Activated CD4-positive, alpha-beta T cell treated with anti-CD3 and anti-CD28 coated beads, Interleukin-2, amount 10 ng/mL, durations not matched to agents 7 days and 5 days (primary cell): ENCODE results near the gene EHMT2. TPM values are rescaled to one million over a fixed set of nuclear protein-coding genes. Genes with fewer than 3 reads are reported as not detected.
"Not testable (repeated sequence)": the region's sequence is repeated elsewhere in the genome, so short reads cannot be mapped to it uniquely, and the experiment has no call there.

Experiments used
- CTCF ChIA-PET: fragments of 350-600 bp; sonication (Branson Sonifier 250); formaldehyde crosslinking; loops from one replicate; lab custom pipeline; 2021; ENCODE audit warnings: antibody characterized with exemption; lab: Charles Lee
- POLR2A ChIA-PET: fragments of 350-600 bp; sonication (Branson Sonifier 250); formaldehyde crosslinking; loops from one replicate; lab custom pipeline; 2021; ENCODE audit warnings: antibody characterized with exemption; lab: Charles Lee
- DNase-seq: peaks from one replicate; pipeline ENCODE4 v3.0.0-alpha.2; 2020
- H3K27ac Mint-ChIP-seq: one replicate; pipeline ENCODE4 v1.8.0; 2021; ENCODE audit warnings: mild to moderate bottlenecking, moderate library complexity, mixed read lengths
- H3K27me3 Mint-ChIP-seq: one replicate; pipeline ENCODE4 v1.8.0; 2021; ENCODE audit warnings: mixed read lengths
- H3K36me3 Mint-ChIP-seq: one replicate; pipeline ENCODE4 v1.8.0; 2021; ENCODE audit warnings: low read depth, mixed read lengths
- H3K4me1 Mint-ChIP-seq: one replicate; pipeline ENCODE4 v1.8.0; 2021; ENCODE audit warnings: mixed read lengths
- H3K4me3 Mint-ChIP-seq: one replicate; pipeline ENCODE4 v1.8.0; 2021; ENCODE audit warnings: mild to moderate bottlenecking, moderate library complexity, mixed read lengths
- H3K9me3 Mint-ChIP-seq: one replicate; pipeline ENCODE4 v1.8.0; 2021; ENCODE audit warnings: mixed read lengths
- total RNA-seq, 2 experiments: library from RNA; stranded (reverse); gene quantifications; one replicate each; pipeline ENCODE4 v1.2.3, GENCODE V29; 2021

EHMT2 gene
- 10 to 100 TPM; 70.4 to 71.6 TPM for total RNA-seq

- Mint-ChIP-seq H3K27ac (peak within 1 kb of the TSS; percentile 90), H3K9me3 (no peaks in the 10 kb centered on the region), H3K4me1 (peaks cover 42% of the 10 kb centered on the region), H3K36me3 (peaks cover 17% of the 10 kb centered on the region), H3K4me3 (peak within 1 kb of the TSS; percentile 88), H3K27me3 (no peaks in the 10 kb centered on the region)
- ChIA-PET POLR2A (interaction anchor here (1.2 kb wide), 1 partner anchor 54 kb away, joined by 3 read pairs; no protein-coding TSS in a partner anchor), CTCF (interaction anchor here (0.6 to 2.9 kb wide), 13 partner anchors 10 to 1271 kb away, joined by 3 to 11 read pairs (median 3); partner anchors contain the start of genes ATAT1, GPANK1 and NEU1)
- DNase-seq = peak; percentile 87
These were observed at the start of gene EHMT2 for GRCh38 chr6:31897612-31898382. EHMT2 (minus strand) TSS chr6:31897698; CDS start chr6:31897677, 21 bp downstream.

- H3K27ac Mint-ChIP-seq = no peak overlapping the region
- H3K9me3 Mint-ChIP-seq = no peaks in the 10 kb centered on the region
- CTCF ChIA-PET = interaction anchor here (1.1 kb wide), 1 partner anchor 12 kb away, joined by 3 read pairs; the partner anchor contains the start of gene SKIC2
- no peak overlapping the region for H3K4me3 Mint-ChIP-seq
- no peaks in the 10 kb centered on the region for H3K4me1 Mint-ChIP-seq
- H3K27me3 Mint-ChIP-seq = peaks cover 2% of the 10 kb centered on the region
- no peak for DNase-seq
- POLR2A ChIA-PET = no interaction called here
- H3K36me3 Mint-ChIP-seq = peaks cover 3% of the 10 kb centered on the region
These were observed 49.7 kb upstream of the EHMT2 start for GRCh38 chr6:31947070-31947675.

DNA sequence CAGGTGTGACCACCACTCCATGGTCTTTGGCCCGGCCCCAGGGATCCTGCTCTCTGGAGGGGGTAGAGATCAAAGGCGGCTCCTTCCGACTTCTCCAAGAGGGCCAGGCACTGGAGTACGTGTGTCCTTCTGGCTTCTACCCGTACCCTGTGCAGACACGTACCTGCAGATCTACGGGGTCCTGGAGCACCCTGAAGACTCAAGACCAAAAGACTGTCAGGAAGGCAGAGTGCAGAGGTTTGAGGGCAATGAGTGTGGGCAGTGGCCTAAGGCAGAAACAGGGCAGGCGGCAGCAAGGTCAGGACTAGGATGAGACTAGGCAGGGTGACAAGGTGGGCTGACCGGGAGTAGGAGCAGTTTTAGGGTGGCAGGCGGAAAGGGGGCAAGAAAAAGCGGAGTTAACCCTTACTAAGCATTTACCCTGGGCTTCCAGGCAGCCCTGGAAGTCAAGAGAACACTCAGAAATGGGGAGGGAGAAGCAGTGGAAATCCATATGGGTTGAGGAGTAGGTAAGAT is 48.9 kb upstream of the EHMT2 start:
- H3K4me3 Mint-ChIP-seq = no peak overlapping the region
- H3K27me3 Mint-ChIP-seq = peaks cover 2% of the 10 kb centered on the region
- ChIA-PET POLR2A (no interaction called here), CTCF (no interaction called here)
- H3K9me3 Mint-ChIP-seq = no peaks in the 10 kb centered on the region
- no peak overlapping the region for H3K27ac Mint-ChIP-seq
- H3K36me3 Mint-ChIP-seq = peaks cover 3% of the 10 kb centered on the region
- H3K4me1 Mint-ChIP-seq = no peaks in the 10 kb centered on the region
- DNase-seq = no peak

DNA sequence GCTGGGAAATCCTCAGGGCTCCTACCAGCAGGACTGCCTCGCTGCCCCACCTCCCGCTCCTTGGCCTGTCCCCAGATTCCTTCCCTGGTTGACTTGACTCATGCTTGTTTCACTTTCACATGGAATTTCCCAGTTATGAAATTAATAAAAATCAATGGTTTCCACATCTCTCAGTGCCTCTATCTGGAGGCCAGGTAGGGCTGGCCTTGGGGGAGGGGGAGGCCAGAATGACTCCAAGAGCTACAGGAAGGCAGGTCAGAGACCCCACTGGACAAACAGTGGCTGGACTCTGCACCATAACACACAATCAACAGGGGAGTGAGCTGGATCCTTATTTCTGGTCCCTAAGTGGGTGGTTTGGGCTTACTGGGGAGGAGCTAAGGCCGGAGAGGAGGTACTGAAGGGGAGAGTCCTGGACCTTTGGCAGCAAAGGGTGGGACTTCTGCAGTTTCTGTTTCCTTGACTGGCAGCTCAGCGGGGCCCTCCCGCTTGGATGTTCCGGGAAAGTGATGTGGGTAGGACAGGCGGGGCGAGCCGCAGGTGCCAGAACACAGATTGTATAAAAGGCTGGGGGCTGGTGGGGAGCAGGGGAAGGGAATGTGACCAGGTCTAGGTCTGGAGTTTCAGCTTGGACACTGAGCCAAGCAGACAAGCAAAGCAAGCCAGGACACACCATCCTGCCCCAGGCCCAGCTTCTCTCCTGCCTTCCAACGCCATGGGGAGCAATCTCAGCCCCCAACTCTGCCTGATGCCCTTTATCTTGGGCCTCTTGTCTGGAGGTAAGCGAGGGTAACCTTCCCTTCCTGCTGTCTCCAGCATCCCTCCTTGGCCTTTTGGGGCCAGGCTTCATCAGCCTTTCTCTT is 48.2 kb upstream of the EHMT2 start, which contains the start of gene CFB:
CFB (plus strand) TSS at position 589 of the 863 bp plus-strand sequence; CDS start at position 716, 127 bp downstream.
- CTCF ChIA-PET = interaction anchor here (0.6 to 1.3 kb wide), 3 partner anchors 11 to 339 kb away, joined by 3 read pairs; partner anchors contain the start of gene ATF6B
- H3K4me1 Mint-ChIP-seq = no peaks in the 10 kb centered on the region
- DNase-seq = no peak
- H3K27ac Mint-ChIP-seq = no peak within 1 kb of the TSS
- POLR2A ChIA-PET = interaction anchor here (0.6 kb wide), 1 partner anchor 25 kb away, joined by 3 read pairs; no protein-coding TSS in a partner anchor
- peaks cover 4% of the 10 kb centered on the region for H3K27me3 Mint-ChIP-seq
- H3K4me3 Mint-ChIP-seq = no peak within 1 kb of the TSS
- H3K9me3 Mint-ChIP-seq = no peaks in the 10 kb centered on the region
- H3K36me3 Mint-ChIP-seq = peaks cover under 1% of the 10 kb centered on the region

DNA sequence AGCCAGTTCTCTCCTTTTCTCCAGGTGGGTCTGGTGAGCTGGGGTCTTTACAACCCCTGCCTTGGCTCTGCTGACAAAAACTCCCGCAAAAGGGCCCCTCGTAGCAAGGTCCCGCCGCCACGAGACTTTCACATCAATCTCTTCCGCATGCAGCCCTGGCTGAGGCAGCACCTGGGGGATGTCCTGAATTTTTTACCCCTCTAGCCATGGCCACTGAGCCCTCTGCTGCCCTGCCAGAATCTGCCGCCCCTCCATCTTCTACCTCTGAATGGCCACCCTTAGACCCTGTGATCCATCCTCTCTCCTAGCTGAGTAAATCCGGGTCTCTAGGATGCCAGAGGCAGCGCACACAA is 47.6 kb upstream of the EHMT2 start:
- Mint-ChIP-seq H3K4me3 (no peak overlapping the region), H3K27ac (no peak overlapping the region), H3K9me3 (no peaks in the 10 kb centered on the region), H3K36me3 (no peaks in the 10 kb centered on the region), H3K4me1 (no peaks in the 10 kb centered on the region), H3K27me3 (peaks cover 9% of the 10 kb centered on the region)
- ChIA-PET CTCF (interaction anchor here (0.6 to 1.3 kb wide), 3 partner anchors 11 to 339 kb away, joined by 3 read pairs; partner anchors contain the start of gene ATF6B), POLR2A (interaction anchor here (0.6 kb wide), 1 partner anchor 25 kb away, joined by 3 read pairs; no protein-coding TSS in a partner anchor)
- no peak for DNase-seq

- H3K36me3 Mint-ChIP-seq = no peaks in the 10 kb centered on the region
- CTCF ChIA-PET = interaction anchor here (0.5 to 3.0 kb wide), 3 partner anchors 8 to 19 kb away, joined by 3 to 9 read pairs (median 4); no protein-coding TSS in a partner anchor
- no peaks in the 10 kb centered on the region for H3K4me1 Mint-ChIP-seq
- no peak for DNase-seq
- no peak overlapping the region for H3K4me3 Mint-ChIP-seq
- H3K27ac Mint-ChIP-seq = no peak overlapping the region
- POLR2A ChIA-PET = no interaction called here
- peaks cover 9% of the 10 kb centered on the region for H3K27me3 Mint-ChIP-seq
- no peaks in the 10 kb centered on the region for H3K9me3 Mint-ChIP-seq
These were observed 46.2 kb upstream of the EHMT2 start for GRCh38 chr6:31943742-31944141.

GRCh38 chr6:31940256-31940664 is 42.8 kb upstream of the EHMT2 start:
- no peaks in the 10 kb centered on the region for H3K36me3 Mint-ChIP-seq
- ChIA-PET POLR2A (no interaction called here), CTCF (interaction anchor here (0.6 kb wide), 1 partner anchor 727 kb away, joined by 3 read pairs; no protein-coding TSS in a partner anchor)
- H3K27me3 Mint-ChIP-seq = peaks cover 9% of the 10 kb centered on the region
- no peak overlapping the region for H3K4me3 Mint-ChIP-seq
- H3K9me3 Mint-ChIP-seq = no peaks in the 10 kb centered on the region
- H3K4me1 Mint-ChIP-seq = no peaks in the 10 kb centered on the region
- DNase-seq = no peak
- H3K27ac Mint-ChIP-seq = no peak overlapping the region

GRCh38 chr6:31935823-31936222 is 38.3 kb upstream of the EHMT2 start:
- DNase-seq = no peak
- ChIA-PET POLR2A (no interaction called here), CTCF (interaction anchor here (0.6 kb wide), 1 partner anchor 20 kb away, joined by 3 read pairs; no protein-coding TSS in a partner anchor)
- H3K27me3 Mint-ChIP-seq = peaks cover 6% of the 10 kb centered on the region
- no peak overlapping the region for H3K27ac Mint-ChIP-seq
- no peak overlapping the region for H3K4me3 Mint-ChIP-seq
- no peaks in the 10 kb centered on the region for H3K9me3 Mint-ChIP-seq
- no peaks in the 10 kb centered on the region for H3K4me1 Mint-ChIP-seq
- H3K36me3 Mint-ChIP-seq = no peaks in the 10 kb centered on the region

GRCh38 chr6:31935021-31935420 is 37.5 kb upstream of the EHMT2 start:
- Mint-ChIP-seq H3K4me1 (no peaks in the 10 kb centered on the region), H3K27ac (no peak overlapping the region), H3K4me3 (no peak overlapping the region), H3K36me3 (no peaks in the 10 kb centered on the region), H3K9me3 (no peaks in the 10 kb centered on the region), H3K27me3 (no peaks in the 10 kb centered on the region)
- POLR2A ChIA-PET = no interaction called here
- CTCF ChIA-PET = interaction anchor here (0.6 to 0.9 kb wide), 2 partner anchors 19 to 24 kb away, joined by 3 read pairs; partner anchors contain the start of genes NELFE and SKIC2
- no peak for DNase-seq

DNA sequence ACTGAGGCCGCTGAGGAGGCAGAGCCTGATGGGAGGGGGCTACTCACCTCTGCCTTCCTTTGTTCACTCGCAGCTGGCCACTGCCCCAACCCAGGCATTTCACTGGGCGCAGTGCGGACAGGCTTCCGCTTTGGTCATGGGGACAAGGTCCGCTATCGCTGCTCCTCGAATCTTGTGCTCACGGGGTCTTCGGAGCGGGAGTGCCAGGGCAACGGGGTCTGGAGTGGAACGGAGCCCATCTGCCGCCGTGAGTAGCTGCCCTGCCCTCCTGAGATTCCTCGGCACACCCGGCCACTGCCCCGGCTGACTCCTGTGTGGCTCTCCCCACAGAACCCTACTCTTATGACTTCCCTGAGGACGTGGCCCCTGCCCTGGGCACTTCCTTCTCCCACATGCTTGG is 36.0 kb upstream of the EHMT2 start:
- Mint-ChIP-seq H3K9me3 (no peaks in the 10 kb centered on the region), H3K36me3 (no peaks in the 10 kb centered on the region), H3K4me3 (no peak overlapping the region), H3K27ac (no peak overlapping the region), H3K4me1 (no peaks in the 10 kb centered on the region), H3K27me3 (no peaks in the 10 kb centered on the region)
- CTCF ChIA-PET = interaction anchor here (1.5 kb wide), 1 partner anchor 9 kb away, joined by 4 read pairs; no protein-coding TSS in a partner anchor
- DNase-seq = no peak
- POLR2A ChIA-PET = no interaction called here

DNA sequence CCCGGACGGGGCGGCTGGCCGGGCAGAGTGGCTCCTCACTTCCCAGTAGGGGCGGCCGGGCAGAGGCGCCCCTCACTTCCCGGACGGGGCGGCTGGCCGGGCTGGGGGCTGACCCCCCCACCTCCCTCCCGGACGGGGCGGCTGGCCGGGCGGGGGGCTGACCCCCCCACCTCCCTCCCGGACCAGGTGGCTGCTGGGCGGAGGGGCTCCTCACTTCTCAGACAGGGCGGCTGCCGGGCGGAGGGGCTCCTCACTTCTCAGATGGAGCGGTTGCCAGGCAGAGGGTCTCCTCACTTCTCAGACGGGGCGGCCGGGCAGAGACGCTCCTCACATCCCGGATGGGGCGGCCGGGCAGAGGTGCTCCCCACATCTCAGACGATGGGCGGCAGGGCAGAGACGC is 34.6 kb upstream of the EHMT2 start:
- H3K36me3 Mint-ChIP-seq, H3K4me1 Mint-ChIP-seq, H3K27me3 Mint-ChIP-seq, H3K27ac Mint-ChIP-seq, H3K4me3 Mint-ChIP-seq, H3K9me3 Mint-ChIP-seq, CTCF ChIA-PET, DNase-seq, POLR2A ChIA-PET: not testable (repeated sequence)

DNA sequence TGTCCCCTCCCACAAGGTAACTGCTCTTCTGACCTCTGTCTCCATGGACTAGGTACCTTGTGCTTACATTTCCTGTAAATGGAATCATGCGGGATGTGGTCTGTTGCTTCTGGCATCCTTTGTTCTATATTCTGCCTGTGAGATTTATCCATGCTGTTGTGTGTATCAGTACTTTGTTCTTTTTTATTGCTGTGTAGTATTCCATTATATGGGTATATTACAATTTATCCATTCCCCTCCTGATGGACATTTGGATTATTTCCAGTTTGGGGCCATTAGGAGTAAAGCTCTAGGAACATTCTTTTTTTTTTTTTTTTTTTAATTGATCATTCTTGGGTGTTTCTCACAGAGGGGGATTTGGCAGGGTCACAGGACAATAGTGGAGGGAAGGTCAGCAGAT is 33.5 kb upstream of the EHMT2 start:
- no peak for DNase-seq
- ChIA-PET CTCF (interaction anchor here (1.3 kb wide), 1 partner anchor 21 kb away, joined by 4 read pairs; no protein-coding TSS in a partner anchor), POLR2A (interaction anchor here (0.6 kb wide), 1 partner anchor 27 kb away, joined by 3 read pairs; no protein-coding TSS in a partner anchor)
- no peaks in the 10 kb centered on the region for H3K4me1 Mint-ChIP-seq
- no peak overlapping the region for H3K4me3 Mint-ChIP-seq
- H3K9me3 Mint-ChIP-seq = no peaks in the 10 kb centered on the region
- no peak overlapping the region for H3K27ac Mint-ChIP-seq
- H3K27me3 Mint-ChIP-seq = no peaks in the 10 kb centered on the region
- H3K36me3 Mint-ChIP-seq = no peaks in the 10 kb centered on the region
